Measurements from ENCODE around the gene MIOS. TPM values are rescaled to one million over a fixed set of nuclear protein-coding genes. Genes with fewer than 3 reads are reported as not detected.
A peak's percentile ranks its signal among the peaks of the same experiment; 100 is the strongest.

MIOS gene
- total RNA-seq, 1 donor from 2014 or later: 62.0 TPM

DNA sequence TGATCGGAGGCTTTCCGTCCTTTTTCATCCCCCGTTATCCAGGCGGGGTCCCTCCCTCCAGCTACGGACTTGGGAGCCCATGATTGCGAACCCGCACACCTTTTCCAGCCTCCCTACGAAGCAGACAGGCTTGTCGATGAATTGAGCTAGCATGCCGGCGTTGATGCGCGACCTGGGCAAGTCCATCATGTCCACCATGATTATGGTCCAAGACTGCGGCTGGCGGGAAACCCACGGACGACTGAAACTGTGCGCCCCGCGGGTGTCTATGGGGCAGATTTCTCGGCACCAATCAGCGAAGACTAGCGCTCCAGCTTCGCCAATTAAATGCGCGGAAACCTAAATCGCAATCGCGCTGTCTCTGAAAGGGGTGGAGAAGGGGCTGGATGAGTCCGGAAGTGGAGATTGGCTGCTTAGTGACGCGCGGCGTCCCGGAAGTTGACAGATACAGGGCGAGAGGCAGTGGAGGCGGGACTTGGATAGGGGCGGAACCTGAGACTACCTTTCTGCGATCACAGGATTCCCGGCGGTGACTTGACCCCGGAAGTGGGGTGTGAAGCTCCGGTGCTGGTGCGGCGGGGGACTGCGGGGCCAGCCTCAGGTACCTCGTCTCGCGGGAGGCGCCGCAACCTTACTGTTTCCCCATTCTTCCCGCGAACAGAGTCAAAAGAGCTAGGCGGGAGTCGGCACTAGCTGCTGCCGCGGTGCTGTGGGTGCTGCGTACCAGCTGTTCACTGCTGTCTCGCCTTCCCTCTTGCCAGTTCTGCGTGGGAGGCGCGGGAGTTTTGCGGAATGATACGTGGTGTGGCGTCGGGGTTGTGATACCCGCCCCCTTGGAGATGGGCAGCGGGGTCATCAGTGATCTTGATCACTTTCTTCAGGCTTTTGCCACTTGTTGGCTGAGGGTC lies 73.8 kb downstream of the MIOS start, which contains the start of gene UMAD1:
Gene UMAD1, plus strand, starts transcription at position 532 of the 908 bp plus-strand sequence. CDS start 32,620 bp downstream, outside the sequence.
- H3K4me3 Mint-ChIP-seq: peak within 1 kb of the TSS; percentile 94
- no peaks in the 10 kb centered on the region for H4K20me1 ChIP-seq (ENCODE audit: low read depth)
- H3K9me3 ChIP-seq (ENCODE audit: low read depth): no peaks in the 10 kb centered on the region
- H3K4me1 Mint-ChIP-seq: peaks cover 26% of the 10 kb centered on the region
- no peaks in the 10 kb centered on the region for H3K27me3 ChIP-seq
- DNase-seq (ENCODE audit: low spot score): peak; percentile 99
- H3K27ac Mint-ChIP-seq: peak within 1 kb of the TSS; percentile 89
- H3K9ac ChIP-seq: peak within 1 kb of the TSS; percentile 78
- H3K79me2 ChIP-seq (ENCODE audit: low read depth): peaks cover 46% of the 10 kb centered on the region
- H3K27ac ChIP-seq: peak within 1 kb of the TSS; percentile 49
- H3K36me3 Mint-ChIP-seq: peaks cover 8% of the 10 kb centered on the region
- peak within 1 kb of the TSS; percentile 78 for H3K4me3 ChIP-seq
- H3K27me3 Mint-ChIP-seq (ENCODE audit: insufficient read depth, low read depth): peaks cover 6% of the 10 kb centered on the region
- peaks cover 16% of the 10 kb centered on the region for H3K4me1 ChIP-seq
- H3F3A ChIP-seq (ENCODE audit: low read depth): peaks cover 21% of the 10 kb centered on the region
- H2AFZ ChIP-seq (replicated peaks): peak within 1 kb of the TSS; percentile 91
- H3K36me3 ChIP-seq: peaks cover 12% of the 10 kb centered on the region
- no peak for TF ChIP-seq EZH2 (IDR thresholded peaks at IDR 0.05)
- peak within 1 kb of the TSS; percentile 85 for H3K4me2 ChIP-seq
- H3K9me3 Mint-ChIP-seq: no peaks in the 10 kb centered on the region

DNA sequence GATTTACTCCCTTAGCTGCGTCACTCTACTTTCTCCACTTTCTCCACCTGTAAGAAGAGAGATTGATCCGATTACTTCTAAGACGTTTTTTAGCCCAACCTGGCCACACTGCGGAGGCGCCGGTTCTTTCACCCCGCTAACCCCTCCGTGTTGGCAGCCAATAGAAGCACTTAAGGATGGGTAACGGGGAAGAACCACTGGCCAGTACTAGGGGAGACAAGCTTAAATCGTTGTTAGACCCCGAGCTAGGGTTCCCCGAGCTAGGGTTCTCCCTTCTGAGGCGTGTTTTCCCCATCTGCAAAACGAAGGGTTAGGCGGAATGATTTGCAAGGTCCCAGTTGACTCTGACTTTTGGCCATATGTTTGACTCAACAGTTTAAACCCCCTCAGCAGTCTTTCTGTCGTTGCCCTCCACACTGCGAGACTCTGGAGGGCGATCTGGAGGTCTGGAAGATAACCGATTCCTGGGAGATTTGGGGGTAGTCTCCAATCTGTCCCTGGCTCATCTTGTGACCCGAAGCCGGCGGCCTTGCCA lies 74.5 kb downstream of the MIOS start:
- TF ChIP-seq EZH2phosphoT487 (IDR thresholded peaks at IDR 0.05) (no peak), EZH2 (IDR thresholded peaks at IDR 0.05) (no peak)
- TF ChIP-seq, protein P1, sequence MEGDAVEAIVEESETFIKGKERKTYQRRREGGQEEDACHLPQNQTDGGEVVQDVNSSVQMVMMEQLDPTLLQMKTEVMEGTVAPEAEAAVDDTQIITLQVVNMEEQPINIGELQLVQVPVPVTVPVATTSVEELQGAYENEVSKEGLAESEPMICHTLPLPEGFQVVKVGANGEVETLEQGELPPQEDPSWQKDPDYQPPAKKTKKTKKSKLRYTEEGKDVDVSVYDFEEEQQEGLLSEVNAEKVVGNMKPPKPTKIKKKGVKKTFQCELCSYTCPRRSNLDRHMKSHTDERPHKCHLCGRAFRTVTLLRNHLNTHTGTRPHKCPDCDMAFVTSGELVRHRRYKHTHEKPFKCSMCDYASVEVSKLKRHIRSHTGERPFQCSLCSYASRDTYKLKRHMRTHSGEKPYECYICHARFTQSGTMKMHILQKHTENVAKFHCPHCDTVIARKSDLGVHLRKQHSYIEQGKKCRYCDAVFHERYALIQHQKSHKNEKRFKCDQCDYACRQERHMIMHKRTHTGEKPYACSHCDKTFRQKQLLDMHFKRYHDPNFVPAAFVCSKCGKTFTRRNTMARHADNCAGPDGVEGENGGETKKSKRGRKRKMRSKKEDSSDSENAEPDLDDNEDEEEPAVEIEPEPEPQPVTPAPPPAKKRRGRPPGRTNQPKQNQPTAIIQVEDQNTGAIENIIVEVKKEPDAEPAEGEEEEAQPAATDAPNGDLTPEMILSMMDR (IDR thresholded peaks at IDR 0.05): no peak
- Mint-ChIP-seq H3K27ac (peak overlapping the region; percentile 70), H3K9me3 (no peaks in the 10 kb centered on the region), H3K4me1 (peaks cover 26% of the 10 kb centered on the region), H3K4me3 (peak overlapping the region; percentile 94), H3K36me3 (peaks cover 11% of the 10 kb centered on the region), H3K27me3 (ENCODE audit: insufficient read depth, low read depth) (peaks cover 6% of the 10 kb centered on the region)
- no peak for DNase-seq (ENCODE audit: low spot score)
- peaks cover 16% of the 10 kb centered on the region for H3K4me1 ChIP-seq
- H3K4me2 ChIP-seq: peak overlapping the region; percentile 80
- no peaks in the 10 kb centered on the region for H3K9me3 ChIP-seq (ENCODE audit: low read depth)
- H3K9ac ChIP-seq: peak overlapping the region; percentile 53
- H4K20me1 ChIP-seq (ENCODE audit: low read depth): no peaks in the 10 kb centered on the region
- peaks cover 21% of the 10 kb centered on the region for H3F3A ChIP-seq (ENCODE audit: low read depth)
- no peaks in the 10 kb centered on the region for H3K27me3 ChIP-seq
- H2AFZ ChIP-seq (replicated peaks): peak overlapping the region; percentile 86
- peaks cover 12% of the 10 kb centered on the region for H3K36me3 ChIP-seq
- peaks cover 50% of the 10 kb centered on the region for H3K79me2 ChIP-seq (ENCODE audit: low read depth)
- H3K4me3 ChIP-seq: peak overlapping the region; percentile 78
- H3K27ac ChIP-seq: peak overlapping the region; percentile 49

DNA sequence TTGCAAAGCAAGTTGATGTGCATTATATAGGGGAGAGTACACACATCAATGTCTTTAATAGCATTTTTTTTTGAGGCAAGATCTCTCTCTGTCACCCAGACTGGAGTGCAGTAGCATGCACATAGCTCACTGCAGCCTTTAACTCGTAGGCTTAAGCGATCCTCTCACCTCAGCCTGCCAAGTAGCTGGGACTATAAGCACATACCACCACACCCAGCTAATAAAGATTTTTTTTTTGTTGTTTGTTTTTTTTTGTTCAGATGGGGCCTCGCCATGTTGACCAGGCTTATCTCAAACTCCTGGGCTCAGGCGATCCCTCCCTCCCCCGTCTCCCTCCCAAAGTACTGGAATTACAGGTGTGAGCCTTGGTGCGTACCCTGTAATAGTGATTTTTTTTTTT lies 75.4 kb downstream of the MIOS start:
- Histone ChIP-seq H3K27me3 (no peaks in the 10 kb centered on the region), H3F3A (ENCODE audit: low read depth) (peaks cover 18% of the 10 kb centered on the region), H3K36me3 (peaks cover 9% of the 10 kb centered on the region), H3K27ac (no peak overlapping the region), H3K4me3 (peak overlapping the region; percentile 78), H3K4me2 (peak overlapping the region; percentile 80), H3K79me2 (ENCODE audit: low read depth) (peaks cover 55% of the 10 kb centered on the region), H4K20me1 (ENCODE audit: low read depth) (no peaks in the 10 kb centered on the region), H3K9me3 (ENCODE audit: low read depth) (no peaks in the 10 kb centered on the region), H2AFZ (replicated peaks) (no peak overlapping the region), H3K4me1 (peaks cover 16% of the 10 kb centered on the region), H3K9ac (no peak overlapping the region)
- H3K27ac Mint-ChIP-seq: no peak overlapping the region
- peaks cover 6% of the 10 kb centered on the region for H3K27me3 Mint-ChIP-seq (ENCODE audit: insufficient read depth, low read depth)
- TF ChIP-seq EZH2 (IDR thresholded peaks at IDR 0.05) (no peak), EZH2phosphoT487 (IDR thresholded peaks at IDR 0.05) (no peak)
- TF ChIP-seq, protein P1 (IDR thresholded peaks at IDR 0.05): no peak
- peaks cover 13% of the 10 kb centered on the region for H3K36me3 Mint-ChIP-seq
- peak overlapping the region; percentile 94 for H3K4me3 Mint-ChIP-seq
- peaks cover 5% of the 10 kb centered on the region for H3K9me3 Mint-ChIP-seq
- DNase-seq (ENCODE audit: low spot score): no peak
- H3K4me1 Mint-ChIP-seq: peaks cover 26% of the 10 kb centered on the region
